Right renal cortex interstitium (tissue), 3 donors: ENCODE data around the gene DMBT1. TPM values are rescaled to one million over a fixed set of nuclear protein-coding genes. Genes with fewer than 3 reads are reported as not detected.
"Not testable (repeated sequence)": the region's sequence is repeated elsewhere in the genome, so short reads cannot be mapped to it uniquely, and the experiment has no call there.

ENCODE experiments used
- DNase-seq, 3 donors: peaks; one replicate each; pipeline ENCODE4 v3.0.0-alpha.2; 2013; ENCODE audit warnings: low read depth in 3 of 3, low spot score in 2 of 3
- polyA plus RNA-seq, 3 donors: library from polyadenylated mRNA; unstranded; fragments of 120-200 nt; gene quantifications; one replicate each; pipeline ENCODE4 v1.2.1, GENCODE V29; 2013; ENCODE audit not compliant: insufficient read length in 3 of 3

DMBT1 gene
- polyA plus RNA-seq, 3 donors, result 0.04 to 0.08 TPM; not detected in 1

- DNase-seq, result no peak
These were observed 16.8 kb downstream of the DMBT1 start for GRCh38 chr10:122577311-122577885.

GRCh38 chr10:122586070-122586469, 25.5 kb downstream of the DMBT1 start:
- DNase-seq, result not testable (repeated sequence)

GRCh38 chr10:122587098-122587760, 26.7 kb downstream of the DMBT1 start:
- DNase-seq, result no peak

- DNase-seq, result no peak
These were observed 27.8 kb downstream of the DMBT1 start for GRCh38 chr10:122588381-122588780.

DNA sequence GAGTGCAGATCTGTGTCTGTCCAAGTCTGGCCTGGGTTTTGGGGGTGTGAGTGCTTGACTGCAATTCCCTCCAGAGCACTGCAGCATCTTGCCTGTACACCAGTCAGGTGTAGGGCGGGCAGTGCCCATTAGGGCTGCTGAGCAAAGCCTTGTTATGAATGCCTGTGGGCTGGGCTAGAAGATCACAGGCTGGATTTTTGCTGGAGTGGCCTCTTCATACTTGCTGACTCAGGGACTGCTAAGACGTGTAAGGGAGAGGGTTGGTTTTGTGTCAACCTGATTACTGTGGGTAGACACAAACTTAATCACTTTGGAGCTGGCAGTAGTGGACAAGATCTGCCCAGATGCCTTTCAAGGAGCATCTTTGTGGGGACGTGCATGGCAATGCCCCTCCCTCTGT, 29.6 kb downstream of the DMBT1 start:
- no peak for DNase-seq

GRCh38 chr10:122591736-122592135, 31.2 kb downstream of the DMBT1 start:
- DNase-seq, result no peak

GRCh38 chr10:122592161-122592560, 31.6 kb downstream of the DMBT1 start:
- no peak for DNase-seq

GRCh38 chr10:122617476-122618270, 57.1 kb downstream of the DMBT1 start:
- DNase-seq, result no peak

DNA sequence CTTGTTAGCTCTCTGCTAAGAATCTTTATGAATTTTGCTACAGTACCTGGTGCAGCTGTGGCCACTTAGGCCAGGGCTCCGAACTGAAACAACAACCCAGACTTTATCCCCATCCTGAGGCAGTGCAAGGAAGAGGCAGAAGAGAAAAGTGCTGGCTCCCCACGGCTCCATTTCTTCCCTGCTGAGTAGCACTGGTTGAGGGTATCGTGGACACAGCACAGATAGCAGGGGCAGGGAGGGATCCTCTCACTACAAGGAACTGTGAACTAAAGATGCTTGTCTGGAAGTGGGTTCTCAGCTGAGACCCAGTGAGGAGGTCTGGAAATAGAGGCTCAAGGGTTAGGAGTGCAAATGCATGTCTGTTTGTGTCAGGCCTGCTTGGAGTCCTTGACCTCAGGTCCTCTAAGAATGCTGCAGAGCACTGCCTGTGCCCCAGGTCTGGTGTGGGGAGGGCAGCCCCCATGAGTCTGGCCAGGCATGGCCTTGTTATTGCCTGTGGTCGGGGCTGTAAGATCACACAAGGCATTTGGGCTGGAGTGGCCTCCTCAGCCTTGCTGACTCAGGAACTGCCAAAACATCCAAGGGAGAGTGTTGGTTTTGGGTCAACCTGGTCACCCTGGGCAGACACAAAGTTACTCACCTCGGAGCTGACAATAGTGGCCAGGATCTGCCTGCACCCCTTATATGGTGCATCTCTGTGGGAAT, 58.1 kb downstream of the DMBT1 start:
- no peak for DNase-seq

GRCh38 chr10:122620961-122621360, 60.4 kb downstream of the DMBT1 start:
- not testable (repeated sequence) for DNase-seq

DNA sequence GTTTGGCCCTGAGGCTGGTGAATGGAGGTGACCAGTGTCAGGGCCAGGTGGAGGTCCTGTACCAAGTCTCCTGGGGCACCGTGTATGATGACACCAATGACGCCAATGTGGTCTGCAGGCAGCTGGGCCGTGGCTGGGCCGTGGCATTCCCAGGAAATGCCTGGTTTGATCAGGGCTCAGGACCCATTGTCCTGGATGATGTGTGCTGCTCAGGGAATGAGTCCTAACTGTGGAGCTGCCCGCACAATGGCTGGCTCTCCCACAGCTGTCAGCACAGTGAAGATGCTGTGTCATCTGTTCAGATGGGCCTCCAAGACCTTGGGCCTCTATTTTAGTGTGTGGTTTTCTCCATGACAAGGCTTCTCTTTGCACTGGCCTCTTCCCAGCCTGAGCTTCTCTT, 64.0 kb downstream of the DMBT1 start:
- DNase-seq, result no peak

DNA sequence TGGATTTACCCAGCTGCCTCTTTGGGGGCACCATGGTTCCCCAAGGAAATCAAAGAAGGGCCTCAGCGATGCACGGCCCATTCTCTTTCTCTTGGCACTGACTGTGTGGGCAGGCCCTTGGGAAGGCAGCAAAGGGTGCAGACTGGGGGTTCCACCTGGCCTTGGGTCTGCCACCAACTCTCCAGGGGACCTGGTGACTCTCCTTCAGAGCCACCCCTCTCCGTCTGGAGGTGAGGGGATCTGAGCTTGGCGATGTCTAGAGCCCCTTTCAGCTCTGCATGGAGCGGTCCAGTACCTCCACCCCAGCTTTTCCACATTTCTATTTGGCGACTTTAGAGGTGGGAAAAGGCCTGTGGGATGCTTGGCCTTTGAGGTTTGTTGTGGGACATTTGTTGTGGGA, 70.0 kb downstream of the DMBT1 start:
- DNase-seq, result no peak

GRCh38 chr10:122632031-122632430, 71.5 kb downstream of the DMBT1 start:
- DNase-seq, result no peak

DNA sequence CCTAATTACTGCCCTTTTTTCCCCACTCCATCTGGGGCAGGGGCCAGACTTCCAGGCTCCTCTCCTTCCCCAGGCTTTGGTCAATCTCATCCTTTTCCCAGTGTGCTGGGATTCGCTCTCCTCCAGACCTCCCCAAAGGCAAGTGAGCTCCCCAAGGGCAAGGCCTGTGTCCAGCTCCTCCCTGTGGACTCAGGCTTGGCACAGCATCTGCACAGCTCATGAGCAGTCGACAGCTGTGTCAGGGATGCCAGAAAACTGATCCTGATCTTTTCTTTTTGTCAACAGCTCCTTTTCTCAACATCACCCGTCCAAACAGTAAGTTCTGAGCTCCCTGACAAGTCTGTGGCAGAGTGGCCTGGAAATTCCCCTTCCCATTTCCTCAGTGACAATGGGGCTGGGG, 72.0 kb downstream of the DMBT1 start:
- no peak for DNase-seq

GRCh38 chr10:122636953-122637352, 76.4 kb downstream of the DMBT1 start:
- DNase-seq, result no peak

- DNase-seq, result peak in 2 of 3 donors; percentile 10 to 23
These were observed 76.8 kb downstream of the DMBT1 start for GRCh38 chr10:122637376-122637775.

GRCh38 chr10:122638106-122638505, 77.6 kb downstream of the DMBT1 start:
- DNase-seq, result no peak

DNA sequence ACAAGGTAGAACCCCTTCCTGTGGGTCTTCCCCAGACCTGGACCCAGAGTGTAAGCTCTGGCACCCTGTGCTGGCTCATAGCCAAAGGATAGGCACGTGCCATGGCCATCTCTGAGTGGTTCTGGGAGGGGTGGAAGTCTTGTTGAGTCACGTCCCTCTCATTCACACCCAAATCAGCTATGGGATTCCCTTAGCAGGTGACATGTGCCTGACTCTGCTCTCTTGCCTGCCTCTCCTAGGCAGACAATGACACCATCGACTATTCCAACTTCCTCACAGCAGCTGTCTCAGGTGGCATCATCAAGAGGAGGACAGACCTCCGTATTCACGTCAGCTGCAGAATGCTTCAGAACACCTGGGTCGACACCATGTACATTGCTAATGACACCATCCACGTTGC, 79.2 kb downstream of the DMBT1 start:
- DNase-seq, result no peak

- no peak for DNase-seq
These were observed 80.4 kb downstream of the DMBT1 start for GRCh38 chr10:122640921-122641320.

DNA sequence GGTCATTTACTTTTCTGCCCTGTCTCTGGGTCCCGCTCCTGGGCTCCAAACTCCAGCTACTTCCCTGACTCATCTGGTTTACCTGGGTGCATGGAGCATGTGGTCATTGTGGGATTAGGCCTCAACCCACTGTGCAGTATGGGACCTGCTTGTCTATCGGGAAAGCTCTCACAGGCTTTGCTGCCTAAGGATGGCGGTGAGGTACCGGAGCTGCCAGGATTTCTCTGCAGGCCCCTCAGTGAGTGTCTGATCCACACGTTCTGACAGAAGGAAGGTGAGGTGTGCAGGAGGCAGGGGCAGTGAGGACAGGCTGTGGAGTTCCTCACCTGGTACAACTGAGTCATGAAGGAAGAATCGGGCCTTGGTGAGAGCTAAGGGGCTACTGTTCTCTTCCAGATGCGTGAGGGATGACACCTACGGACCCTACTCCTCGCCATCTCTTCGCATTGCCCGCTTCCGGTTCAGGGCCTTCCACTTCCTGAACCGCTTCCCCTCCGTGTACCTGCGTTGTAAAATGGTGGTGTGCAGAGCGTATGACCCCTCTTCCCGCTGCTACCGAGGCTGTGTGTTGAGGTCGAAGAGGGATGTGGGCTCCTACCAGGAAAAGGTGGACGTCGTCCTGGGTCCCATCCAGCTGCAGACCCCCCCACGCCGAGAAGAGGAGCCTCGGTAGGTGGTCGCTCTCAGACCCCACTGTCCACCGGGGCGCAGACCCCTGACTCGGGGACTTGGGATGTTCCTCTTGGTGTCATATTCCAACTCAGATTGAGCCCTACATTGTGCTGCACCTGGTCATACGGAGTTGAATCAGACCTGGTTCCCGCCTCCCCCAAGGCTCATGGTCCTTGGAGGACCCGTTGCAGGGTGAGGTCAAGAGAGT, 82.4 kb downstream of the DMBT1 start:
- no peak for DNase-seq
